Upper lobe of right lung (tissue), 1 donor: ENCODE measurements around the gene ATP6V0C. TPM values are rescaled to one million over a fixed set of nuclear protein-coding genes. Genes with fewer than 3 reads are reported as not detected.

ENCODE experiments used
- ATAC-seq: fragments of 200-7000 bp; cut with Tn5 transposase; one replicate; pipeline ENCODE4 v1.9.1; 2020; ENCODE audit warnings: mild to moderate bottlenecking, moderate library complexity
- DNase-seq: peaks from one replicate; pipeline ENCODE4 v3.0.0-alpha.2; 2020
- H3K27ac ChIP-seq: fragments of 200-600 bp; one replicate; pipeline ENCODE4 v1.8.0; 2022
- H3K27me3 ChIP-seq: fragments of 200-600 bp; one replicate; pipeline ENCODE4 v1.8.0; 2022; ENCODE audit warnings: mild to moderate bottlenecking
- H3K36me3 ChIP-seq: fragments of 200-600 bp; one replicate; pipeline ENCODE4 v1.8.0; 2022
- H3K4me1 ChIP-seq: fragments of 200-600 bp; one replicate; pipeline ENCODE4 v1.8.0; 2022
- H3K4me3 ChIP-seq: fragments of 200-600 bp; one replicate; pipeline ENCODE4 v1.8.0; 2022; ENCODE audit warnings: mild to moderate bottlenecking
- H3K9me3 ChIP-seq: fragments of 200-600 bp; one replicate; pipeline ENCODE4 v1.8.0; 2022
- CTCF ChIP-seq: fragments of 200-600 bp; IDR thresholded peaks from one replicate; pipeline ENCODE4 v1.8.0; 2022; ENCODE audit warnings: antibody characterized with exemption
- intact Hi-C: fragments of 100-400 bp; cut with DNase I; formaldehyde crosslinking; loops from one replicate; pipeline ENCODE4 v1.11.0; 2022
- total RNA-seq: library from RNA; stranded (reverse); fragmentation: NEBNext Ultra II Directional; extraction: Animal tissue kit (Norgen Biotek cat#: 25700); gene quantifications from one replicate; pipeline ENCODE4 v1.2.1, GENCODE V29; 2021
- donor health status: DM: no; HTN: yes; CAD: no; lungs with severe emphysema.

Gene ATP6V0C
- total RNA-seq, 1 donor from 2014 or later: 298 TPM

GRCh38 chr16:2528161-2529060 lies 14.7 kb downstream of the ATP6V0C start:
- ATAC-seq: no peak
- Histone ChIP-seq H3K4me3 (no peak overlapping the region), H3K9me3 (no peaks in the 10 kb centered on the region), H3K27me3 (no peaks in the 10 kb centered on the region), H3K27ac (no peak overlapping the region), H3K36me3 (peaks cover 60% of the 10 kb centered on the region), H3K4me1 (peaks cover 4% of the 10 kb centered on the region)
- no peak for TF ChIP-seq CTCF
- peak; percentile 63 for DNase-seq
- intact Hi-C loops: no loop called here

- no peak overlapping the region for H3K4me3 ChIP-seq
- DNase-seq: peak; percentile 65
- H3K36me3 ChIP-seq: peaks cover 51% of the 10 kb centered on the region
- intact Hi-C loops: no loop called here
- H3K4me1 ChIP-seq: peaks cover 4% of the 10 kb centered on the region
- TF ChIP-seq CTCF: no peak
- H3K27ac ChIP-seq: no peak overlapping the region
- no peaks in the 10 kb centered on the region for H3K27me3 ChIP-seq
- no peak for ATAC-seq
- no peaks in the 10 kb centered on the region for H3K9me3 ChIP-seq
Observed at GRCh38 chr16:2529061-2529931, 15.5 kb downstream of the ATP6V0C start.

GRCh38 chr16:2529961-2530628 lies 16.3 kb downstream of the ATP6V0C start:
- TF ChIP-seq CTCF: no peak
- no peak for ATAC-seq
- H3K4me3 ChIP-seq: no peak overlapping the region
- intact Hi-C loops: no loop called here
- H3K27ac ChIP-seq: no peak overlapping the region
- H3K9me3 ChIP-seq: no peaks in the 10 kb centered on the region
- H3K27me3 ChIP-seq: no peaks in the 10 kb centered on the region
- peaks cover 43% of the 10 kb centered on the region for H3K36me3 ChIP-seq
- DNase-seq: no peak
- H3K4me1 ChIP-seq: peaks cover 4% of the 10 kb centered on the region

- Histone ChIP-seq H3K4me1 (peaks cover 4% of the 10 kb centered on the region), H3K9me3 (no peaks in the 10 kb centered on the region), H3K36me3 (peaks cover 36% of the 10 kb centered on the region), H3K27me3 (no peaks in the 10 kb centered on the region), H3K4me3 (no peak overlapping the region), H3K27ac (peak overlapping the region; percentile 89)
- TF ChIP-seq CTCF: no peak
- DNase-seq (peak; percentile 67), ATAC-seq (no peak)
- intact Hi-C loops: no loop called here
Observed at GRCh38 chr16:2530629-2531318, 17.0 kb downstream of the ATP6V0C start.

- Histone ChIP-seq H3K27ac (peak within 1 kb of the TSS; percentile 89), H3K4me1 (peaks cover 9% of the 10 kb centered on the region), H3K4me3 (peak within 1 kb of the TSS; percentile 63), H3K9me3 (no peaks in the 10 kb centered on the region), H3K36me3 (peaks cover 34% of the 10 kb centered on the region), H3K27me3 (no peaks in the 10 kb centered on the region)
- no peak for ATAC-seq
- intact Hi-C loops: no loop called here
- no peak for DNase-seq
- TF ChIP-seq CTCF: no peak
Observed at GRCh38 chr16:2531371-2531695, 17.6 kb downstream of the ATP6V0C start, which contains the start of gene CEMP1. Gene CEMP1 (minus strand): TSS chr16:2531408. CDS start chr16:2531073, 335 bp downstream.
